A549 (cell line): ENCODE data around the gene UBE2E2. TPM values are rescaled to one million over a fixed set of nuclear protein-coding genes. Genes with fewer than 3 reads are reported as not detected.

Source experiments
- ATAC-seq, 2 experiments: fragments of 200-7000 bp in 1 of 2; fragments of >200 bp in 1 of 2; cut with Nextera tagmentation in 1 of 2; cut with Tn5 transposase in 1 of 2; 3 replicates each; pipeline versions ENCODE4 v1.8.0 to v1.9.1; 2018 to 2020; ENCODE audit warnings: mild to moderate bottlenecking in 1 of 2, moderate library complexity in 1 of 2
- CTCF ChIA-PET: fragments of 300-600 bp; sonication (Branson Sonifier 250); formaldehyde crosslinking; extraction: SDS; loops from one replicate; lab custom pipeline; 2021; ENCODE audit warnings: antibody characterized with exemption, inconsistent platforms; lab: Yijun Ruan, JAX
- POLR2A ChIA-PET: fragments of 350-600 bp; formaldehyde crosslinking; extraction: SDS; loops from one replicate; lab custom pipeline; 2021; ENCODE audit warnings: antibody characterized with exemption, inconsistent platforms; lab: Yijun Ruan, JAX
- DNase-seq, 2 experiments: peaks; one replicate each; pipeline versions ENCODE4 v3.0.0 to v3.0.0-alpha.2; 2011 to 2016; ENCODE audit warnings: low read depth in 1 of 2, low spot score in 1 of 2
- FAIRE-seq: peaks from 2 replicates; lab custom pipeline; 2011; peaks lifted over from hg19 to GRCh38; lab: Jason Lieb, UNC
- H3K27ac ChIP-seq, 2 experiments: fragments of >200 bp; sonication (Bioruptor Twin); formaldehyde crosslinking; 3 replicates each; pipeline ENCODE4 v1.5.1; 2016 to 2017
- H3K4me1 ChIP-seq: fragments of >200 bp; sonication (Bioruptor Twin); formaldehyde crosslinking; 3 replicates; pipeline ENCODE4 v1.6.1; 2016
- H3K4me2 ChIP-seq: fragments of >200 bp; sonication (Bioruptor Twin); formaldehyde crosslinking; 3 replicates; pipeline ENCODE4 v1.6.1; 2016
- H3K4me3 ChIP-seq: fragments of >200 bp; sonication (Bioruptor Twin); formaldehyde crosslinking; 3 replicates; pipeline ENCODE4 v1.5.1; 2016
- H3K9me3 ChIP-seq: fragments of >200 bp; sonication (Bioruptor Twin); formaldehyde crosslinking; 3 replicates; pipeline ENCODE4 v1.6.1; 2016
- CTCF ChIP-seq: fragments of >200 bp; sonication (Bioruptor Twin); formaldehyde crosslinking; IDR thresholded peaks from 3 replicates; pipeline ENCODE4 v1.5.1; 2016
- E2F6 ChIP-seq: IDR thresholded peaks from 2 replicates; pipeline ENCODE4 v1.6.1; 2012; ENCODE audit warnings: low read depth, borderline replicate concordance
- EHMT2 ChIP-seq: fragments of 200-600 bp; sonication (generic); IDR thresholded peaks from 2 replicates; pipeline ENCODE4 v1.6.1; 2016; ENCODE audit warnings: antibody characterized with exemption, low read depth, mild to moderate bottlenecking, moderate library complexity
- GATA3 ChIP-seq: IDR thresholded peaks from 2 replicates; pipeline ENCODE4 v1.6.1; 2012; ENCODE audit warnings: borderline replicate concordance
- HOXA7 ChIP-seq: fragments of 250-450 bp; sonication (Bioruptor Pico); IDR thresholded peaks from 2 replicates; pipeline ENCODE4 v1.5.0; 2020; ENCODE audit warnings: mild to moderate bottlenecking, moderate library complexity
- HOXB13 ChIP-seq: fragments of 250-450 bp; sonication (Bioruptor Pico); IDR thresholded peaks from 2 replicates; pipeline ENCODE4 v1.5.0; 2020; ENCODE audit warnings: low read depth, mild to moderate bottlenecking, moderate library complexity
- JUN ChIP-seq, 2 experiments: fragments of >200 bp; sonication (Bioruptor Twin); formaldehyde crosslinking; IDR thresholded peaks; 2 replicates in 1 of 2; 3 replicates in 1 of 2; pipeline ENCODE4 v1.6.1; 2016 to 2017
- MAZ ChIP-seq: fragments of 150-350 bp; IDR thresholded peaks from 2 replicates; pipeline ENCODE4 v1.6.1; 2014; ENCODE audit warnings: antibody characterized with exemption, low read depth, low read length, borderline replicate concordance
- NPAS2 ChIP-seq: fragments of 250-450 bp; sonication (Bioruptor Pico); IDR thresholded peaks from 2 replicates; pipeline ENCODE4 v1.8.0; 2022; ENCODE audit warnings: mild to moderate bottlenecking, moderate library complexity, borderline replicate concordance
- PHF8 ChIP-seq: fragments of 200-600 bp; sonication (generic); IDR thresholded peaks from 2 replicates; pipeline ENCODE4 v1.6.1; 2016; ENCODE audit warnings: low read depth, mild to moderate bottlenecking, antibody characterized with exemption, moderate library complexity, borderline replicate concordance
- POLR2AphosphoS2 ChIP-seq: conservative IDR thresholded peaks from 2 replicates; pipeline ENCODE4 v1.6.1; 2012; ENCODE audit warnings: low read length, improper control_type of control experiment, inconsistent platforms
- RAD21 ChIP-seq, 2 experiments: fragments of >200 bp in 1 of 2; sonication (Bioruptor Twin) in 1 of 2; formaldehyde crosslinking in 1 of 2; IDR thresholded peaks in 1 of 2; conservative IDR thresholded peaks in 1 of 2; 2 replicates in 1 of 2; 3 replicates in 1 of 2; pipeline ENCODE4 v1.6.1; 2012 to 2018; ENCODE audit warnings: inconsistent platforms in 1 of 2
- RCOR1 ChIP-seq: fragments of 150-350 bp; IDR thresholded peaks from 2 replicates; pipeline ENCODE4 v1.6.1; 2014; ENCODE audit warnings: antibody characterized with exemption, low read length, low read depth
- TP53 ChIP-seq: fragments of 250-450 bp; sonication (Bioruptor Pico); IDR thresholded peaks from 2 replicates; pipeline ENCODE4 v1.5.0; 2021; ENCODE audit warnings: mild to moderate bottlenecking, moderate library complexity
- ZC3H11A ChIP-seq: fragments of 450-650 bp; IDR thresholded peaks from 2 replicates; pipeline ENCODE4 v1.6.1; 2014; ENCODE audit warnings: antibody characterized with exemption, mild to moderate bottlenecking
- WGBS: methylation state at CpG from one replicate; pipeline ENCODE4 v1.1.6; 2017; ENCODE audit errors: missing lambda C conversion rate; 5-methylcytosine and 5-hydroxymethylcytosine counted together
- polyA plus RNA-seq, 4 experiments: library from polyadenylated mRNA; depleted of rRNA in 3 of 4; stranded (reverse); fragments of >200 nt; fragmentation: RNase III in 1 of 4; extraction: RNeasy Plus Mini Kit Qiagen cat#74134 plus additional on column Dnase treatment in 1 of 4; gene quantifications; 2 replicates in 3 of 4; 3 replicates in 1 of 4; pipeline ENCODE4 v1.2.3, GENCODE V29; 2011 to 2017

UBE2E2 gene
- polyA plus RNA-seq, 2 of the 4 experiments (the other 2 are of a cell fraction), result 28.3 to 56.1 TPM

GRCh38 chr3:23238578-23238977 is 35.5 kb downstream of the UBE2E2 start (continued):
- TF ChIP-seq CTCF, result no peak
- no peak for TF ChIP-seq RAD21 (conservative IDR thresholded peaks at IDR 0.05 in 1 of 2, IDR thresholded peaks at IDR 0.05 in 1 of 2)
- no peak for TF ChIP-seq MAZ

- ChIA-PET CTCF (interaction anchor here (0.7 kb wide), 1 partner anchor 9 kb away, joined by 3 read pairs; no protein-coding TSS in a partner anchor), POLR2A (no interaction called here)
- 81% methylated on average over 4 of the region's 4 CpGs for WGBS
- TF ChIP-seq RAD21 (conservative IDR thresholded peaks at IDR 0.05 in 1 of 2, IDR thresholded peaks at IDR 0.05 in 1 of 2) (0 out of 5 replicates have a peak, but pooled peaks of 1 of the 2 experiments have one; percentile 9), POLR2AphosphoS2 (no peak), TP53 (CRISPR knock-in tag) (no peak), HOXA7 (CRISPR knock-in tag) (no peak), GATA3 (no peak), E2F6 (no peak)
- Histone ChIP-seq H3K27ac (no peak overlapping the region), H3K4me3 (no peak overlapping the region), H3K4me2 (0 out of 3 replicates have a peak overlapping the region, but pooled peaks have one; percentile 8), H3K9me3 (no peaks in the 10 kb centered on the region), H3K4me1 (peaks cover 27% of the 10 kb centered on the region)
- FAIRE-seq, result no peak
- peak; percentile 32 to 43; a peak in 2 of 6 replicates for ATAC-seq
- no peak for DNase-seq
These were observed 36.3 kb downstream of the UBE2E2 start for GRCh38 chr3:23239211-23240068.

- no peak overlapping the region for H3K27ac ChIP-seq
- H3K4me3 ChIP-seq, result no peak overlapping the region
- ATAC-seq (no peak), DNase-seq (no peak), FAIRE-seq (no peak)
- ChIA-PET CTCF (interaction anchor here (0.7 to 1.3 kb wide), 2 partner anchors 8 to 33 kb away, joined by 3 read pairs; no protein-coding TSS in a partner anchor), POLR2A (no interaction called here)
- TF ChIP-seq PHF8, result no peak
- TF ChIP-seq RCOR1, result no peak
- no peak for TF ChIP-seq EHMT2
- no peak for TF ChIP-seq NPAS2 (CRISPR knock-in tag)
- TF ChIP-seq TP53 (CRISPR knock-in tag), result no peak
- TF ChIP-seq ZC3H11A, result no peak
- no peak for TF ChIP-seq JUN (IDR thresholded peaks at IDR 0.05)
- TF ChIP-seq E2F6, result no peak
- no peak for TF ChIP-seq HOXB13 (CRISPR knock-in tag)
- 83% methylated on average over 3 of the region's 3 CpGs for WGBS
- no peaks in the 10 kb centered on the region for H3K9me3 ChIP-seq
- peaks cover 27% of the 10 kb centered on the region for H3K4me1 ChIP-seq
- no peak overlapping the region for H3K4me2 ChIP-seq
These were observed 37.2 kb downstream of the UBE2E2 start for GRCh38 chr3:23240171-23240785.
